ENCODE measurements around the gene CDK11B.
A peak's percentile ranks its signal among the peaks of the same experiment; 100 is the strongest.

CDK11B gene

GRCh38 chr1:1614204-1614953, 44.4 kb downstream of the CDK11B start:
- DNase-seq = peak; percentile 29

- DNase-seq = no peak
Observed at GRCh38 chr1:1613509-1614082, 45.2 kb downstream of the CDK11B start.

GRCh38 chr1:1612104-1612400, 46.8 kb downstream of the CDK11B start:
- no peak for DNase-seq

- DNase-seq = no peak
Observed at GRCh38 chr1:1610796-1611195, 48.0 kb downstream of the CDK11B start.

GRCh38 chr1:1609822-1610485, 48.9 kb downstream of the CDK11B start:
- no peak for DNase-seq

GRCh38 chr1:1606232-1606631, 52.6 kb downstream of the CDK11B start:
- no peak for DNase-seq

GRCh38 chr1:1605724-1606123, 53.1 kb downstream of the CDK11B start:
- no peak for DNase-seq

- DNase-seq = no peak
Observed at GRCh38 chr1:1605034-1605591, 53.7 kb downstream of the CDK11B start.

GRCh38 chr1:1604374-1605033, 54.3 kb downstream of the CDK11B start:
- DNase-seq = no peak

- DNase-seq = no peak
Observed at GRCh38 chr1:1603671-1604373, 55.0 kb downstream of the CDK11B start.

GRCh38 chr1:1602968-1603506, 55.8 kb downstream of the CDK11B start:
- no peak for DNase-seq

GRCh38 chr1:1602304-1602967, 56.4 kb downstream of the CDK11B start:
- no peak for DNase-seq

- no peak for DNase-seq
Observed at GRCh38 chr1:1601564-1602303, 57.1 kb downstream of the CDK11B start.

- no peak for DNase-seq
Observed at GRCh38 chr1:1600861-1601563, 57.8 kb downstream of the CDK11B start.

GRCh38 chr1:1599935-1600860, 58.6 kb downstream of the CDK11B start, which contains the start of gene FNDC10:
Gene FNDC10, minus strand, starts transcription at chr1:1600135. Its CDS starts 120 bp downstream, at chr1:1600015.
- no peak for DNase-seq

GRCh38 chr1:1599030-1599934, 59.5 kb downstream of the CDK11B start:
- DNase-seq = peak; percentile 65

GRCh38 chr1:1598720-1599029, 60.1 kb downstream of the CDK11B start:
- DNase-seq = no peak

- no peak for DNase-seq
Observed at GRCh38 chr1:1598051-1598719, 60.6 kb downstream of the CDK11B start.
